Fibroblast of peridontal ligament (primary cell): ENCODE results near the gene CBX3.
A peak's percentile ranks its signal among the peaks of the same experiment; 100 is the strongest.
"Not testable (repeated sequence)": the region's sequence is repeated elsewhere in the genome, so short reads cannot be mapped to it uniquely, and the experiment has no call there.

Source experiments
- DNase-seq: peaks from one replicate; pipeline ENCODE4 v3.0.0-alpha.2; 2010; ENCODE audit errors: extremely low read depth

Gene CBX3

DNA sequence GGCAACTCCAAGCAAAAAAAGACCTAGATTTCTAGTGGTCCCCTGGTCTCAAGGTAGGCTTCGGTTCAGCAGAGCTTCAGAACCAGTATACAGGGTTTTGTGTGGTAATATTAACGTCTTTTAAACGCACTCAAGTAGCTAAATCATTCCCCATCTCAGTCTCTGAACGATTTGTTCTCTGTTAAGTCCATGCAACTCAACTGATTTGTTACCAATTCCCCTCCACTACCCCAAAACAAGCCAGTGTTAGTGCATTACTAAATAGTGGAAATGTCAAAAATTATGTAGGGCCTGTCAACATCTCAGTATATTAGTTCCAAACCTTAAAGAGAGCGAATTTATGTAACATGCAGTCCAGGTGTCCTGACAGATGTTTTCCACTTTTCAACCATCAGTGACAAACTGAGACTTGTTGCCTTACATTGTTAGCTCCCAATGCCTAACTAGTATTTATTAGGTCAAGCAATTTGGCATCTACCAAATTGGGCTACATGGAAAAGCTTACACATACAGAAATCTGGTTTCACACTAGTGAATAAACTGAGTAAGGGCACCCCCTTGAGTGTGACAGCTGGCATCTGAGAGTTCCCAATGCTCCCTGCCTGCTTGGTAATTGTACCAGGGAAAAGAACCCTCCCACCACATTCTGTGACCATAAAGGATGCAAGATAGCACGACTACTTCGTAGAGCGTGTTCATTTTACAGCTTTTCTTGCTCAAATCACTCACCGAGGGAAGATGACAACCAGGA, 13.2 kb upstream of the CBX3 start:
- DNase-seq = no peak

GRCh38 chr7:26188957-26189541, 12.5 kb upstream of the CBX3 start:
- no peak for DNase-seq

- no peak for DNase-seq
Observed at GRCh38 chr7:26189697-26190096, 11.8 kb upstream of the CBX3 start.

DNA sequence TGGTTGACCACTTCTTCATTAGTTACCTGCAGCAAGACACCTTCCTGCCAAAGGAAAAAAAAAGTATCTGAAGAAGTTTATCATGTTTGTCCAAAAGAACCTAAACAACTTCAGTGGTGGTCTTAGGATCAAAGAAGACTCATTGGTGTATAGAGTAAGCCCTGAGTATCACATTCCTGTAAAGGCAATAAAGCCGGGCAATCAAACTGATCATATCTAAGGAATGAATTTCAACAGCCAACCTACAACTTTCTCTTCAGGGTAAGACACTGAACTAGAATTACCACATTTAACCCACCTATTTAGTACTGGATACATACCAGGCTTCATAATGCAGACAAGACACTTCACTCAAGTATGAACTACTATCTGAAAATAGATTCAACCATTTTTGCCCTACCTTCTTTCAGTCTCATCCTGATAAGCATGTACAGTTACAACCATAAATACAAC, 11.1 kb upstream of the CBX3 start:
- no peak for DNase-seq

GRCh38 chr7:26191233-26191973, 10.1 kb upstream of the CBX3 start:
- DNase-seq = no peak

DNA sequence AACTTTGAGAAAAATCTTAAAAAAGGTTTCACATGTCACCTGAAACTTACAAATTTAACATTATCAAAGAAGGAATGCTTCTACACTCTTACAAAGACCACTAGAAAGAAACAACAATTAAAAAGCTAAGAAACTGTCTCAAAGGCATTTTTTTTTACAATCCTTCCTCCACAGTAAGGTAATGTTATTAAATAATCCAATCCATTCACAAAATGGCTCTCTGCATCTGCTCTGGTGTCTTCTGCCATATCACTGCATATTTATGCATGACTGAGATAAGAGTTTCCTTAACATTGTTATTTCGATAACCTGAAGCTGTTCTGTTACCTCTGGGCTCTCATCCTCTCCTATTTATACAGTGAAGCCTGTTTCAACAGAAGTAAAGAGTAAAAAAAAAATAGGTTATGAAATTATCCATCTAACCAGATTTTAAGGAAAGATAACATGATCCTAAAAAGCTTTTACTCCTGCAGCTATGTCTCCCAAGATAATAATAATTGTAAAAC, 9.5 kb upstream of the CBX3 start:
- DNase-seq = no peak

DNA sequence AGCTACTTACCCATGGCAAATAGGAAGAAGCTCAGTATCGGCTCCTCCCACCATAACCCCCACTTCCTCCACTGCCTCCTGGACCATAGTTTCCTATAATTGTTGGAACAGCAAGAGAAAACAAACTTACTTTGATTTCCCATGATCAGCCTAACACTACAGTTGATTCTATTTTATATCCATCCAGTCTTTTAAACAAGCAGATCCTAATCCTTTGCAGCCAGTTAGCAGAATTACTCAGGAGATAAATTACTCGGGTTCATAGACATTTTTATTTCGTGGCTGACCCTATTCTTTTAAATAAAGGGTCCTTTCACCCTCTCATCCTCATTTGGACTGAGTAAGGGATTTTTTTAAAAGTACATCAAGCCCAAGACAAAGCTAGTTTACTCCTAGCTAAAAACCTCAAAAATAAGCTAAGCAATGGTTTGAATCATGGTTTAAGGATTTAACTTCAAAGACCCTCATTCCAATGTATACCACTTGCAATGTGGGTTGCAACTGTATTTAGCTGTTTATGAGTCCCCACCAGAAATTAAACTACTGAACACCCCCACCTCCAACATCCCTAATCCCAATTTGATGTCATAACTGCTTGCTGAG, 9.0 kb upstream of the CBX3 start:
- DNase-seq = no peak

- no peak for DNase-seq
Observed at GRCh38 chr7:26193432-26194207, 7.9 kb upstream of the CBX3 start.

DNA sequence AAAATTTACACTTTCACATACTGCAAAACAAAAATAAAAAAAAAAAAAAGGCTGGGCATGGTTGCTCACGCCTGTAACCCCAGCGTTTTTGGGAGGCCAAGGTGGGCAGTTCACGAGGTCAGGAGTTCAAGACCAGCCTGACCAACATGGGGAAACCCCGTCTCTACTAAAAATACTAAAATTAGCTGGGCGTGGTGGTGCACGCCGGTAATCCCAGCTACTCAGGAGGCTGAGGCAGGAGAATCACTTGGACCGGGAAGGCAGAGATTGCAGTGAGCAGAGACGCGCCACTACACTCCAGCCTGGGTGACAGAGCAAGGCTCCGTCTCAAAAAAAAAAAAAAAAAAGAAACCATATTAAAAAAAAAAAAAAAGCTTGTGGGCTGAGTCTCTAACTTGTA, 6.8 kb upstream of the CBX3 start:
- not testable (repeated sequence) for DNase-seq

DNA sequence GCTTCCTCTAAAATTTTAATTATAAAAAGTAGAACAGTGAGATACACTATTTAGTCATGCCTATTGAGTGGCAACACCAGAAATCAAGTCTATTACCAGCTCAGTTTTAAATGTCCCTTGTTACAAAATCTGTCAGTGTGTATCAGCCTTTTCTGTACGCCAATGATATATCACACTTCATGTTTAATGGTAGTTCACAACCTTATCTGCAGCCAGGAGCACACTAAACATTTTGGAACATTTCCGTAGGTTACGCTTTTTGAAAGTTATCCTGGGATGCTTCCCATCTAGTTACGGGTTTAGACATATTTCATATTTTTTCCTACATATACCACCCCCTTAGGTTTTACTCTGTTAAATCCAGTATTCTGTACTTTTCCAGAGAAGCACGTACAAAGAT, 6.4 kb upstream of the CBX3 start:
- DNase-seq = no peak

DNA sequence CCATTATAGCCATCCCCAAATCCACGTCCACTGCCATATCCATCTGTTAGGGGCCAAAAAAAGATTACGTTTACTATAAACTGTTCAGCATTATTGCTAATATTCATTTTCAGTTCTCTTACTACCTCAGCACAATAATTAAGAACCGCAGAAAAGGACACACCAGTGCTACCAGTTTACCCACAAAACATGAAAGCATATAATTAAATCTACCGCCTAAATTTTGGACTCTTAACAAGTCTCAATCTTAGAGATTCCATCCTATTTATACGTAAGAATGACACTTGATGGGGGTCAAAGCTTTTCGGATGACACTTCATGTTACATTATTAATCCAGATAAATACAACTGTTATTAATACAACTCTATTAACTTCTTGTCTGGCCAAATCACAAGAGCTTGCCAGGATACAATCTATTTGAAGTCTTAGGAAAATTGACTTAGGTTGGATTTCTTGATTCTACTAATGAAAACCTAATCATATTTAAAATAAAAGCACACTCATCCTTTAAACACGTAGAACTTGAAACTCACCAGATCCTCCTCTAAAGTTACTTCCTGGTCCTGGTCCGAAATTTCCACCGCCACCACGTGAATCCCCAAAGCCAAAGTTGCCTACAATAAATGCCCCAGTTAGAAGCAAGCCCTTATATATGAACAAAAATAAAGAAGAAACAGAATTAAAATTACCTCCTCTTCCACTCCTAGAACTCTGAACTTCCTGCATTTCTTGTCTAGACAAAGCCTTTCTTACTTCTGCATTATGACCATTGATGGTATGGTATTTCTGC, 5.5 kb upstream of the CBX3 start:
- DNase-seq = no peak

DNA sequence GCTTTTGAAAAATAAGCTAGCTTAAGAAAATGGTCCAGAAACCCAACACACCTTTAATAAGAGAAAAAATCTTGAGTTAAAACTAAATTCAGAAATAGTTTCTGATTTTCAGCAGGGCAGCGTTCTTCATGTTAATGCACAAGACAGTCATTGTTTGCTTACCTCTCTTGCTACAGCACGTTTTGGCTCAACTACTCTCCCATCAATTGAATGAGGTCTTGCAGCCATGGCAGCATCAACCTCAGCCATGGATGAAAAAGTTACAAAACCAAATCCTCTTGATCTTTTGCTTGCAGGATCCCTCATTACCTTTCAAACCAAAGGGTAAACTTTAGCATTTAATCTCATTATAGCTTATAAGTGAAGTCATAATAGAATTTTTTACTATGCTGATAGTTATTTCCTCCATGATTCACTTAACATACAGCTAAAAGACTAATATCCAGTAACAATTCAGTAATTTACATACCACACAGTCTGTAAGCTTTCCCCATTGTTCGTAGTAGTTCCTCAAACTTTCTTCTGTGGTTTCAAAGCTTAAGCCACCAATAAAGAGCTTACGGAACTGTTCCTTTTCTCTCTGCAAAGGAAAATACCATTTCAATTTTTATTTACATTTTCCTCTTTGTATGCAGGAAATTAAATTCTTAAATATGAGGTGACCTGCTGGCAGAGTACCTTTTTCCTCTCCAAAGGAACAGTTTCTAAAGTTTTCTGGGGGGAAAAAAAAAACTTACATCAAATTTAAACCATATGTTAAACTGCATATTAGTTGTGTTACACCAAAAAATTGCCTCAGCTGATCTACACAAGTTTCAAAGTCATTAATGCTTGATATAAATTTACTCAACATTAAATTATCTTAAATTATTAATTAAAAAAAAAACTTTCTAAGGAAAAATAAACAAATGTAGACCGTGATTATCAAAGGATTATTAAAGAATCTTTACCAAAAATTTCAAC, 4.1 kb upstream of the CBX3 start:
- DNase-seq = no peak

DNA sequence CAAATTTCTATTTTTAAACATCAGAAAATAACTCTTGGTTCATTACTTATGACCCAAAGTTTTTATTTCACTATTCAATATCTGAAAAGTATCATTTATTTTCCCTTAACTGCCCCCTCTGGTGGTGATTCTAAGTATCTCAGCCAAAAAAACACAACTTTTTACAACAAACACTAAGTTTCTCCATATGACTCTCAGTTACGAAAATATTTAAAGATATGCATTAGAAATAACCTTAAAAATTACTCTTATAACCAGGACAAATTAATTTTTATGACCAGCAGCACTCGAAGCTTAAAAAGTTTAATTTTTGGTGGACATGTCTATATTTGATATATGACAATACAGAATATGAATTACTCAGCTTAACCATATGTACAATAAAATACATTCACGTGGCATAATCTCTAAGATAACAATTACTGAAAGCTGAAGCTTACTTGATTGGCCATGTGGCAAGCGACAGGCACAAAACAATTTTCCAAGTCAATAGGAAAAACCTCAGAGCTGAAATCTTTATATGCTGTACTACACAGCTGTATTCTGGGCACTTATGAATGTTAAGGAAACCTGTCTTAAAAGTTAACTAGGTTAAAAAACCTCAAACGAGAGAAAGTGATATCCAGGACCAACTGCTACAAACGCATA, 3.3 kb upstream of the CBX3 start:
- peak; percentile 65 for DNase-seq

DNA sequence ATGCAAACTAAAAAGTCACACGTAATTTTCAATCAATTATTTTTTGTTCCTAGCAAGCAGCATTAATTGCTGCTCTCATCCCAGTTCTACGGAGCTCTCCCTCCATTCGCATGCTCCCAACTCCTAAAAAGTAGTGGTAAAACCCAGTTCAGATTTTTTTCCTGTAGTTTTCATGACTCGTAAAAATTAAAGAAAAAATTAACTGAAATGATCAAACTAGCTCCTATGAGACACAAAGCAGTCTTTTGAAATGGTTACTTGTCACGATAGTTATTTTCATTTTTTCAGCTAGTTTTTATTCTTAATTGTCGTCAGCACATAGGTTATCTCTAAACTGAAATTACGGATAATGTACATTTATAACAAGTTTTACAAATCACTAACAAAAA, 2.8 kb upstream of the CBX3 start:
- no peak for DNase-seq

- peak; percentile 53 for DNase-seq
Observed at GRCh38 chr7:26199301-26200037, 2.1 kb upstream of the CBX3 start.

DNA sequence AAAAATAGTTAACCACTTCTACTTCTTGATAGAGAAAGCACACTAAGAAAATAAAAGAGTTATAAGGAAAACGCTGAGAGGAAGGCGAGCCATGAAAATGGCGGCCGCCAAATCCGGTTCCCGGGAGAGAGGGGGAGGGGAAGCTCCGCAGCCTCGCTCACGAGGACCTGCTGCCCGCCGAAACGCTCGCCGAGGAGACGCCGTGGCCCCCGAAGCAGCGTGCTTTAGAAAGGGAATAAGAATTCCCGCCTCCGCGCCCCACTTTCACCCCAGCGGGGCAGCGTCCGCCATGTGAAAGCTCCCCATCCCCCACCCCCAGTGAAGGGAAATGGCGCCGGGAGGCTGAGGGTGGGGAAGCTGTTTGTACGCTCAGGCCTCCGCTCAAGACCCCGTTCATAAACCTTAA, 1.5 kb upstream of the CBX3 start:
- DNase-seq = peak; percentile 46

DNA sequence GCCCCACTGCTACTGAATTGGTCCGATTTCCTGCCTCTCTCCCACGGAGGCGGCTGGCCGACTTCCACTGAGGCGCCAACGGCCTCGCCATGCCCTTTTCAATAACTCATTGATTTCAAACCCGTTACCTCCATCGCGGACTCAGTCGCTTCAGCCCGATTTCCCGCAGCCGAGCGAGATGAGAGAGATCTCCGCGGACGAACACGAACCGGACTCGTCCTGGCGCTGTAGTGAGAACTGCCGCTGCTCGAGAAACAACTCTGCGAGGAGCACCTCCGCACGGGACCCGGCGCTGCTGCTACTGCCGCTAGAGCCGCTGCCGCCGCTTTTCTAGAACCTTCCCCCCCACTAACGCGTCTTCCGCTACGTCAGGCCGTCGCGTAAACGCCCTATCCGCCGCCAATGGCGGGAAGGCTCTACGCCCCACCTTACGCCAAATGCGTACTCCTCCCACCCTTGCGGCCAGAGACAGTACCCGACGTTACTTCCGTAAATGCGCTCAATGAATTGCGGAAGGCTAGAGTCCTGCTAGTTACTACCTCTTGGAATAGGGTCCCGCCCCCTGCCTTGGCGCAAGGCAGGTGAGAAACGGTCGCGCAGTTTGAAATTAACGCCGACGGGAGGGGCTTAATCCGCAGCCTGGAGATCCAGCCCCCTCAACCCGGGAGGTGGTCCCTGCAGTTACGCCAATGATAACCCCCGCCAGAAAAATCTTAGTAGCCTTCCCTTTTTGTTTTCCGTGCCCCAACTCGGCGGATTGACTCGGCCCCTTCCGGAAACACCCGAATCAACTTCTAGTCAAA, 900 bp upstream of the CBX3 start, which contains the start of gene HNRNPA2B1:
Gene HNRNPA2B1, minus strand, starts transcription at position 303 of the 803 bp plus-strand sequence. Its CDS starts 169 bp downstream, at position 134.
- peak; percentile 98 for DNase-seq
